ENCODE measurements around the gene PHACTR1. TPM values are rescaled to one million over a fixed set of nuclear protein-coding genes. Genes with fewer than 3 reads are reported as not detected.

Gene PHACTR1
- total RNA-seq, 1 experiment from 2014 or later, result 2.6 TPM

DNA sequence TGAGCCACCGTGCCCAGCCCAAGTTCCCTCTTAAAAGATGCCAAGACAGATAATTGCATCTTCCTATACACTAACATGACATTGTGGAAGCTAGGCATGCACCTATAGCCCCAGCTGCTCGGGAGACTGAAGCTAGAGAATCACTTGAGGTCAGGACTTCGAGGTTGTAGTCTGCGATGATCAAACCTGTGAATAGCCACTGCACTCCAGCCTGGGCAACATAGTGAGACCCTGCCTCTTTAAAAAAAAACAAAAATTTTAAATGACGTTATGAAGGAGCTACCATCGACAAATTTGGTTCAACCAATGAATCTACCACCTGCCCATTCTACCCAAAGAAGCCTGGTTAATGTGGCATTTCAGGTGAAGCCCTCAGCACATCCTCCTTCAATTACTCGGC is 531.1 kb downstream of the PHACTR1 start:
- intact Hi-C loops (cut with micrococcal nuclease; ENCODE audit: unreplicated experiment), result no loop called here
- no peak for DNase-seq (ENCODE audit: low spot score)
- Histone ChIP-seq H3K27ac (ENCODE audit: low read depth, low read length, poor library complexity, severe bottlenecking) (no peak overlapping the region), H3K9me3 (ENCODE audit: low read depth, low read length, poor library complexity, severe bottlenecking) (no peaks in the 10 kb centered on the region), H3K4me1 (ENCODE audit: insufficient read depth, low read length, poor library complexity, severe bottlenecking) (no peaks in the 10 kb centered on the region), H3K36me3 (ENCODE audit: insufficient read depth, low read length, poor library complexity, severe bottlenecking) (no peaks in the 10 kb centered on the region), H3K27me3 (replicated peaks; ENCODE audit: insufficient read depth, low read depth, low read length, poor library complexity) (no peaks in the 10 kb centered on the region), H3K4me3 (ENCODE audit: low read depth, low read length, poor library complexity, severe bottlenecking) (no peak overlapping the region)
- CTCF ChIA-PET, result interaction anchor here (1.2 kb wide), 1 partner anchor 328 kb away, joined by 3 read pairs; no protein-coding TSS in a partner anchor
- TF ChIP-seq, protein P1, sequence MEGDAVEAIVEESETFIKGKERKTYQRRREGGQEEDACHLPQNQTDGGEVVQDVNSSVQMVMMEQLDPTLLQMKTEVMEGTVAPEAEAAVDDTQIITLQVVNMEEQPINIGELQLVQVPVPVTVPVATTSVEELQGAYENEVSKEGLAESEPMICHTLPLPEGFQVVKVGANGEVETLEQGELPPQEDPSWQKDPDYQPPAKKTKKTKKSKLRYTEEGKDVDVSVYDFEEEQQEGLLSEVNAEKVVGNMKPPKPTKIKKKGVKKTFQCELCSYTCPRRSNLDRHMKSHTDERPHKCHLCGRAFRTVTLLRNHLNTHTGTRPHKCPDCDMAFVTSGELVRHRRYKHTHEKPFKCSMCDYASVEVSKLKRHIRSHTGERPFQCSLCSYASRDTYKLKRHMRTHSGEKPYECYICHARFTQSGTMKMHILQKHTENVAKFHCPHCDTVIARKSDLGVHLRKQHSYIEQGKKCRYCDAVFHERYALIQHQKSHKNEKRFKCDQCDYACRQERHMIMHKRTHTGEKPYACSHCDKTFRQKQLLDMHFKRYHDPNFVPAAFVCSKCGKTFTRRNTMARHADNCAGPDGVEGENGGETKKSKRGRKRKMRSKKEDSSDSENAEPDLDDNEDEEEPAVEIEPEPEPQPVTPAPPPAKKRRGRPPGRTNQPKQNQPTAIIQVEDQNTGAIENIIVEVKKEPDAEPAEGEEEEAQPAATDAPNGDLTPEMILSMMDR (conservative IDR thresholded peaks at IDR 0.05; ENCODE audit: low read depth, low read length), result no peak
- TF ChIP-seq EZH2 (IDR thresholded peaks at IDR 0.05; ENCODE audit: borderline replicate concordance, low read depth, low read length, poor library complexity, severe bottlenecking), result no peak
- no TSS peak for BruUV-seq (replicated peaks)
- POLR2A ChIA-PET (ENCODE audit: low non-redundant PET), result no interaction called here

DNA sequence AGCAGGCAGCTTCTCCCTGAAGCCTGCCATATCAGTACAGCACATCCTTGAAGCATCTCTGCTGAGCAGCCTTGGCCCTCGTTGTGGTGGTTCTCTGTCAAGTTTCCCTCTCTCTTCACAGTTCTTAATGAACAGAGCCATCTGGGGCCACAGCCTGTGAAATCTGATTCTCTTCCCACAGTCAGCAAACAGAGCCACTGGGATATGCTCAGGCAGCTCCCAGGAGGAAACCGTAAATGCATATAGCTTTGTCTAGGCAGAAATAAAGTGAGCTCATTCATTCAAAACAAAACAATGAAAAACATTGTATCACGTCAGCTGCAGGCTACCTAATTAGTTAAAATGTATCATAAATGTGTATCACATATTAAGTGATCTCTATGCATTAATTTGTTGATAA is 531.5 kb downstream of the PHACTR1 start:
- no peak overlapping the region for H3K4me3 ChIP-seq (ENCODE audit: low read depth, low read length, poor library complexity, severe bottlenecking)
- no peaks in the 10 kb centered on the region for H3K9me3 ChIP-seq (ENCODE audit: low read depth, low read length, poor library complexity, severe bottlenecking)
- intact Hi-C loops (cut with micrococcal nuclease; ENCODE audit: unreplicated experiment), result no loop called here
- ChIA-PET CTCF (interaction anchor here (1.2 kb wide), 1 partner anchor 327 kb away, joined by 3 read pairs; no protein-coding TSS in a partner anchor), POLR2A (ENCODE audit: low non-redundant PET) (no interaction called here)
- no peaks in the 10 kb centered on the region for H3K36me3 ChIP-seq (ENCODE audit: insufficient read depth, low read length, poor library complexity, severe bottlenecking)
- no peaks in the 10 kb centered on the region for H3K4me1 ChIP-seq (ENCODE audit: insufficient read depth, low read length, poor library complexity, severe bottlenecking)
- no peaks in the 10 kb centered on the region for H3K27me3 ChIP-seq (replicated peaks; ENCODE audit: insufficient read depth, low read depth, low read length, poor library complexity)
- DNase-seq (ENCODE audit: low spot score), result peak; percentile 35
- BruUV-seq (replicated peaks), result no TSS peak
- TF ChIP-seq EZH2 (IDR thresholded peaks at IDR 0.05; ENCODE audit: borderline replicate concordance, low read depth, low read length, poor library complexity, severe bottlenecking), result no peak
- TF ChIP-seq, protein P1 (conservative IDR thresholded peaks at IDR 0.05; ENCODE audit: low read depth, low read length), result no peak
- no peak overlapping the region for H3K27ac ChIP-seq (ENCODE audit: low read depth, low read length, poor library complexity, severe bottlenecking)

DNA sequence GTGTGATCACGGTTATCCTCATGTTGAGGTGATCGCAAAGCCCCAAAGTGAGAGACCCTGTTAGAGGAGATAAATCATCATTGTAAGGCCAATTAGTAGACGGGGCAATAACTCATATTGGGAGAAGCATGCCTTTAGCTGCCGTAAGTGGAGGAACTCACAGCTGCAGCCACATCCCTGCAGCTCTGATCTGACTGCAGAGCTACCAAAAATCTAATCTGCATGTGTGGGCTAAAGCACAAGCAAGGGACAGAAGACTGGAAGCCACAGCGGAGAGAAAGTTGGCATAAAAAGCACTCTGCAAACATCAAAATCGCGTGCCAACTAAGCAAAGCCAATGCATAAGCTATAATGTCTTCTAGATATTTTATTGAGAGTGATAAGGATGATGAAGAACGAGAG is 532.0 kb downstream of the PHACTR1 start:
- CTCF ChIA-PET, result interaction anchor here (1.2 kb wide), 1 partner anchor 327 kb away, joined by 3 read pairs; no protein-coding TSS in a partner anchor
- intact Hi-C loops (cut with micrococcal nuclease; ENCODE audit: unreplicated experiment), result no loop called here
- no peak for TF ChIP-seq EZH2 (IDR thresholded peaks at IDR 0.05; ENCODE audit: borderline replicate concordance, low read depth, low read length, poor library complexity, severe bottlenecking)
- TF ChIP-seq, protein P1 (conservative IDR thresholded peaks at IDR 0.05; ENCODE audit: low read depth, low read length), result no peak
- Histone ChIP-seq H3K36me3 (ENCODE audit: insufficient read depth, low read length, poor library complexity, severe bottlenecking) (no peaks in the 10 kb centered on the region), H3K9me3 (ENCODE audit: low read depth, low read length, poor library complexity, severe bottlenecking) (no peaks in the 10 kb centered on the region), H3K4me1 (ENCODE audit: insufficient read depth, low read length, poor library complexity, severe bottlenecking) (no peaks in the 10 kb centered on the region), H3K27ac (ENCODE audit: low read depth, low read length, poor library complexity, severe bottlenecking) (no peak overlapping the region), H3K27me3 (replicated peaks; ENCODE audit: insufficient read depth, low read depth, low read length, poor library complexity) (no peaks in the 10 kb centered on the region), H3K4me3 (ENCODE audit: low read depth, low read length, poor library complexity, severe bottlenecking) (no peak overlapping the region)
- POLR2A ChIA-PET (ENCODE audit: low non-redundant PET), result no interaction called here
- no TSS peak for BruUV-seq (replicated peaks)
- DNase-seq (ENCODE audit: low spot score), result no peak
